GM12873 (cell line): Measurements from ENCODE around the gene ATG5.

ENCODE experiments used
- CTCF ChIP-seq: IDR thresholded peaks from 2 replicates; pipeline ENCODE4 v1.5.1; 2012; ENCODE audit warnings: low read depth, mild to moderate bottlenecking, moderate library complexity, low read length, control low read depth; ENCODE audit not compliant: insufficient read depth; ENCODE audit errors: missing control alignments

The ATG5 gene

DNA sequence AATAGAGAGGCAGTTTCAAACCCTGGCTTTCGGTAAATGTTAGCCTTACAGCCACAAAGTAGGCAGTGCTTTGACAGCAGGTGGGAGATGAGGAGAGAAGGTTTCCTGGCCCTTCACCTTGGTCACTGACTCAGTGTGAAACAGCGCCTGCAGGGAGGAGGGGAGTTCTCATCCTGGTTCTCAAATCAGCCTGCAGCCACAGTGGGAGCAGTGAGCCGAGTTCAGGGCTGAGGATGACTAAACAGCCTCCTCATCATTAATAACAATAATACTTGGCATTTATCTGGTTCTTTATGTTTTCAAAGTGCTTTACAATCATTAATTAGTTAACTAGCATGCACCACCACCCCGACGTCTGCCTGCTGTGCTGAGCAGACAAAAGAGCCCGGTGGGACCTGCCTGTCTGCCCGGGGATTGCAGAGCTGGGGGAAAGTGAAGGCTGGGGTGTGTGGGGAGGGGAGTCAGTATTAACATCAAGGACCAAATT is 179.8 kb downstream of the ATG5 start:
- no peak for TF ChIP-seq CTCF

GRCh38 chr6:106145144-106145543 is 180.4 kb downstream of the ATG5 start:
- TF ChIP-seq CTCF: no peak

DNA sequence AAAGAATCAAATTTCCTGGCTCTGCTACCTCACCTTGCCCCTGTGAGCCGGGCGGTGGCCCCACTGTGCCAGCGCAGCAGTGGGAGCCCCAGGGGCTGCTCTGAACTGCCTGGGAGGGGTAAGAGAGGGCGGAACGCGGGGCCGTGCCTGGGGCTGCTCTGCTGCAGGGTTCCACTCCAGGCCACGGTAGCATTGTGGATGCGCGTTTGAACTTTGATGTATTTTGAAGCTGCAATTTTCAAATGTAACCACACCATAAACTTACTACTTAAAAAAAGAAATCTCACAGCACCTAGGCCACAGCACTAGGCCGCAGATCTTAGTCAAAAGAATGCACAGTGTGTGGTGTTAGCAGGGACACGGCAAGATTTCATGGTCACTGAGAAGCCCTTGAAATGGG is 181.9 kb downstream of the ATG5 start:
- no peak for TF ChIP-seq CTCF

DNA sequence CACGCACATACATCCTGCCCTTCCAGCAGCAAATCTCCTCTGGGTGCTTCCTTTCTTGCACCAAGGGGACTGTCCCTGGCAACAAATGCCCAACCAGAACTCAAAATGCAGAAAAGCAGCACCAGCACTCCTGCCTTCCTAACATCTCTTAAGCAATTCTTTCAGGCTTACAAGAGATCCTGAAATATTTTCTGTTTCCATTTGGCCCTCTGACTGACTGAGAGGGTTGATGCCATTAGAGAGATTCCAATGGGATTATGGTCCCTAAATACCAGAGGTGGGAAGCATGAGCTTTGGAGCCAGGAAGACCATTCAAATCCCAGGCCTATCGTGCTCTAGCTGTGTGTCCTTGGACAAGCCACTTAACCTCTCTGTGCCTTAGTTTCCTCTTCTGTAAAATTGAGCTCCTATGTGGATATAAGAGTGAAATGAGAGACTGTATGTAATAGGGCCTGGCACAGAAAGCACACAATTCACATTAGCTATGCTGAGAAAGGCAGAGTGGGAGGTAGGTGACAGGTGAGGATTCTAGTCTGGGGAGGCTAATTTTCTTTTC is 182.6 kb downstream of the ATG5 start:
- no peak for TF ChIP-seq CTCF

GRCh38 chr6:106141441-106142237 is 183.9 kb downstream of the ATG5 start:
- no peak for TF ChIP-seq CTCF

- TF ChIP-seq CTCF: no peak
Measured at GRCh38 chr6:106138151-106138550, 187.4 kb downstream of the ATG5 start.

GRCh38 chr6:106136845-106137244 is 188.7 kb downstream of the ATG5 start:
- TF ChIP-seq CTCF: no peak
